OCI-LY1 (cell line): ENCODE data around the gene HOXA5.

ENCODE experiments used
- H2AFZ ChIP-seq: fragments of 200-600 bp; sonication (generic), shearing (Covaris generic); 2 replicates; pipeline ENCODE4 v1.6.0; 2014; ENCODE audit warnings: antibody characterized with exemption, mild to moderate bottlenecking, low read length
- H3F3A ChIP-seq: fragments of 200-600 bp; sonication (generic), shearing (Covaris generic); 2 replicates; pipeline ENCODE4 v1.6.0; 2014; ENCODE audit warnings: mild to moderate bottlenecking, antibody characterized with exemption, low read length, moderate library complexity; ENCODE audit not compliant: insufficient read depth
- H3K27ac ChIP-seq: fragments of 200-600 bp; sonication (generic); 2 replicates; pipeline ENCODE4 v1.5.1; 2014; ENCODE audit warnings: low read length, mixed run types, mild to moderate bottlenecking, low read depth; ENCODE audit not compliant: poor library complexity, severe bottlenecking
- H3K27me3 ChIP-seq: fragments of 200-600 bp; sonication (generic); 2 replicates; pipeline ENCODE4 v1.6.0; 2014; ENCODE audit warnings: antibody characterized with exemption, mild to moderate bottlenecking, low read length, moderate library complexity; ENCODE audit not compliant: insufficient read depth
- H3K36me3 ChIP-seq: fragments of 200-600 bp; sonication (generic); 2 replicates; pipeline ENCODE4 v1.6.1; 2014; ENCODE audit warnings: mild to moderate bottlenecking, antibody characterized with exemption, low read length, moderate library complexity, mixed read lengths; ENCODE audit not compliant: insufficient read depth
- H3K4me1 ChIP-seq: fragments of 200-600 bp; sonication (generic); 2 replicates; pipeline ENCODE4 v1.5.1; 2014; ENCODE audit warnings: mild to moderate bottlenecking, low read length, moderate library complexity; ENCODE audit not compliant: insufficient read depth, severe bottlenecking
- H3K4me2 ChIP-seq: fragments of 200-600 bp; sonication (generic), shearing (Covaris generic); 2 replicates; pipeline ENCODE4 v1.6.1; 2014; ENCODE audit warnings: low read length
- H3K4me3 ChIP-seq: fragments of 200-600 bp; sonication (generic); 2 replicates; pipeline ENCODE4 v1.5.1; 2014; ENCODE audit warnings: low read length, low read depth, mild to moderate bottlenecking, mixed read lengths; ENCODE audit not compliant: poor library complexity, severe bottlenecking
- H3K79me2 ChIP-seq: fragments of 200-600 bp; shearing (Covaris generic); 2 replicates; pipeline ENCODE4 v1.6.1; 2016; ENCODE audit warnings: mixed run types, low read length, mixed read lengths; ENCODE audit not compliant: insufficient read depth
- H3K9ac ChIP-seq: fragments of 200-600 bp; sonication (generic), shearing (Covaris generic); 2 replicates; pipeline ENCODE4 v1.6.1; 2014; ENCODE audit warnings: mild to moderate bottlenecking, low read length, mixed read lengths
- H3K9me2 ChIP-seq: fragments of 200-600 bp; sonication (generic), shearing (Covaris generic); 2 replicates; pipeline ENCODE4 v1.6.1; 2014; ENCODE audit warnings: low read depth, mild to moderate bottlenecking, low read length, mixed read lengths
- H3K9me3 ChIP-seq: fragments of 200-600 bp; shearing (Covaris generic); 2 replicates; pipeline ENCODE4 v1.6.1; 2014; ENCODE audit warnings: low read length, mixed read lengths
- H4K20me1 ChIP-seq: fragments of 200-600 bp; sonication (generic), shearing (Covaris generic); 2 replicates; pipeline ENCODE4 v1.6.0; 2016; ENCODE audit warnings: mild to moderate bottlenecking, low read length; ENCODE audit not compliant: insufficient read depth
- EZH2 ChIP-seq: fragments of 200-600 bp; sonication (generic), shearing (Covaris generic); IDR thresholded peaks from 2 replicates; pipeline ENCODE4 v1.8.0; 2017; ENCODE audit warnings: borderline replicate concordance, mixed run types, mild to moderate bottlenecking, antibody characterized with exemption, low read length, moderate library complexity, mixed read lengths
- TF ChIP-seq, protein P1 (sequence below): fragments of 200-600 bp; sonication (generic), shearing (Covaris generic); IDR thresholded peaks from 2 replicates; pipeline ENCODE4 v1.5.1; 2017; ENCODE audit warnings: mild to moderate bottlenecking, antibody characterized with exemption, low read length, moderate library complexity, mixed read lengths

Gene HOXA5

DNA sequence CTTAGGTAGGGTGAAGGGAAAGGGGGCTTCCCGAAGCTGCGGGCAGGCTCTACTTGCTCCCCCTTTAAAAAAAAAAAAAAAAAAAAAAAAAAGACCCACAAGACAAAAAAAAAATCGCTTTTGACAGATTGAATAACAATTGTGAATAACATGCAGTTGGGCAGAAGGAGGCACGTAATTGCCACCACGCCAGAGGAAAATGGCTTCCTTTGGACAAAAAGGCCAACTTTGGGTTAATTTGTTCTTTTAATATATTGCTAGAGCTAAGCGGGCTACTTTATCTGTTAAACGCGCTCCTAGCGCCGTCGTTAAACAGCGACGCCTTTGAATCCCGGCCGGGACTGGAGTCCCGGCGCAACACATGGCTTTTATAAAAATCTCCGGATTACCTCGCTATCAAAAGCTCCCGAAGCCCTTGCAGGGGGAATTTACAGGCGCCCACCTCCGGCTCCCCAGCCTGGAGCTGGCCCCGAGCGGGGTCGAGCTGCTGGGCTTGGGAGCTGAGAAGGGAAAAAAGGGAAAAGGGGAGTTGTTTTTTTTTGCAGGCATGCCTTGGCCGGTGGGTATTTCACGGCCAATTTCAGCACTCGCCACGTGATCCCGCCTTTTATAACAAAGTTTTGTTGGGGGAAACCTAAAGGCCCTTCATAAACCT lies 40.3 kb upstream of the HOXA5 start:
- Histone ChIP-seq H3K4me2 (peak overlapping the region; percentile 57), H3K4me3 (peak overlapping the region; percentile 54), H3K9me2 (no peaks in the 10 kb centered on the region), H3K9ac (peak overlapping the region; percentile 5; the same call in 1 of the 2 replicates), H3K27me3 (peaks cover 22% of the 10 kb centered on the region), H3K9me3 (no peaks in the 10 kb centered on the region), H3F3A (no peaks in the 10 kb centered on the region), H2AFZ (no peak overlapping the region), H3K4me1 (peaks cover 16% of the 10 kb centered on the region), H3K36me3 (no peaks in the 10 kb centered on the region), H3K79me2 (no peaks in the 10 kb centered on the region), H3K27ac (no peak overlapping the region), H4K20me1 (no peaks in the 10 kb centered on the region)
- TF ChIP-seq, protein P1, sequence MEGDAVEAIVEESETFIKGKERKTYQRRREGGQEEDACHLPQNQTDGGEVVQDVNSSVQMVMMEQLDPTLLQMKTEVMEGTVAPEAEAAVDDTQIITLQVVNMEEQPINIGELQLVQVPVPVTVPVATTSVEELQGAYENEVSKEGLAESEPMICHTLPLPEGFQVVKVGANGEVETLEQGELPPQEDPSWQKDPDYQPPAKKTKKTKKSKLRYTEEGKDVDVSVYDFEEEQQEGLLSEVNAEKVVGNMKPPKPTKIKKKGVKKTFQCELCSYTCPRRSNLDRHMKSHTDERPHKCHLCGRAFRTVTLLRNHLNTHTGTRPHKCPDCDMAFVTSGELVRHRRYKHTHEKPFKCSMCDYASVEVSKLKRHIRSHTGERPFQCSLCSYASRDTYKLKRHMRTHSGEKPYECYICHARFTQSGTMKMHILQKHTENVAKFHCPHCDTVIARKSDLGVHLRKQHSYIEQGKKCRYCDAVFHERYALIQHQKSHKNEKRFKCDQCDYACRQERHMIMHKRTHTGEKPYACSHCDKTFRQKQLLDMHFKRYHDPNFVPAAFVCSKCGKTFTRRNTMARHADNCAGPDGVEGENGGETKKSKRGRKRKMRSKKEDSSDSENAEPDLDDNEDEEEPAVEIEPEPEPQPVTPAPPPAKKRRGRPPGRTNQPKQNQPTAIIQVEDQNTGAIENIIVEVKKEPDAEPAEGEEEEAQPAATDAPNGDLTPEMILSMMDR = no peak
- TF ChIP-seq EZH2 = no peak

DNA sequence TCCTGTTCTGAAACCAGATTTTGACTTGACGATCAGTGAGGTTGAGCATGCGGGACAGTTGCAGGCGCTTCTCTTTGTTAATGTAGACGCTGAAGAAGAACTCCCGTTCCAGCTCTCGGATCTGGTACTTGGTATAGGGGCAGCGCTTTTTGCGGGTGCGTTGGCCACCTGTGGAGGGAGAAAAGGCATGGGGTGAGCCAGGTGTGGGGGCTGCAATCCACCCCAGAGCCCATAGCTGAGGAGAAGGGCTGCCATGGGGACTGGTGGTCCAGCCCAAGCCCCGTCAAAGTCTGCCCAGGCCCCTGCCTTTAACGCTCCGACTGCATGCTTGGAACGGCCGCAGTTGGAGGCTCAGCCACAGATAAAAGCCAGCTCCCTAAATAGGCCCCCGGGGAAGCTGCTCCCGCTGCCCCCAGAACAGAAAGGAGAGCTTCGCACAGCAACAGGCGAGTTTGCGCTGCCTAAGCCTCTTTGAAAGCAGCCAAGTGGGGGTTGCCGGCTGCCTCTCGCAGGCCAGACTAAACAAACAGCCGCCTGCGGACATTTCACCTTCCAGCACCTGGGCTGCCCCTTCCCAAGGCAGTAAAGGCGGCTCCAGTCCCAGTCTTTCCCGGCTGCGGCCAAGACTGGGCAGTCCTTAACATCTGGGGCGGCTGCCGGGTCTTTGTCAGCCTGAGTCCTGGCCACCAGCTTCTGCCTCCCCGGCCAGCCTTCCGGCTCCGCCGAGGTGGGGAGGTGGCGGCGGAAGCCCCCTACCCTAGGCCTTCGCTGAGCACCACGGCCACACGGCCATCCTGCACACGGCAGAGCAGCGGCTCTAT lies 39.6 kb upstream of the HOXA5 start:
- Histone ChIP-seq H3K9me2 (no peaks in the 10 kb centered on the region), H3K27me3 (peaks cover 18% of the 10 kb centered on the region), H3K4me2 (peak overlapping the region; percentile 57; the same call in 1 of the 2 replicates), H3K9ac (no peak overlapping the region), H3F3A (no peaks in the 10 kb centered on the region), H3K36me3 (no peaks in the 10 kb centered on the region), H3K27ac (no peak overlapping the region), H2AFZ (no peak overlapping the region), H3K9me3 (no peaks in the 10 kb centered on the region), H3K4me1 (peaks cover 16% of the 10 kb centered on the region), H4K20me1 (no peaks in the 10 kb centered on the region), H3K4me3 (peak overlapping the region; percentile 54), H3K79me2 (no peaks in the 10 kb centered on the region)
- TF ChIP-seq EZH2 = no peak
- TF ChIP-seq, protein P1 = no peak

DNA sequence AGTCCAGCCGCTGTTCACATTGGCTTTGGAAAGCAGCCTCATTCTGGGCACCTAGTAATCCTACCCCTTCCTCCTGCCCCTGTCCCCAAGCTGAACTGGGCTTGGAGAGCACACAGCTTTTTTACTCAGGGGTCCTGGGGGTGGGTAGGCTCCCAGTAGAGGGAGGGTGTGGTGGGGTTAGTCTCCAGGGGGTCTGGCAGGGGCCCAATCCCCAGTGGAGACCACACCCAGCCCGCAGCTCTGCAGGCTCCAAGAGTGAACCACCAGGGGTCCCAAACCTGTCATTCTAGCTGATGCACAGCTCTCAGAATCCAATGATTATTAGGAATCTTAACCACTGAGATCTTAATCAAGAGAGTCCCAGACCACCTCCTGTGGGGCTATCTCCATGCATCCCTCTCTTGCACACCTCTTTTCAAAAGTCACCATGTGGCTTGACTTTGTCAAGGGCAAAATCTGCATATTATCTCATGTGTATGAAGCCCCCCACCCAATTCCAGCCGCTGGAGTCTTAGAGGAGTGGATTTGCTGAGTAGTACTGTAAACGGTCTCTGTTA lies 38.9 kb upstream of the HOXA5 start:
- Histone ChIP-seq H4K20me1 (no peaks in the 10 kb centered on the region), H3F3A (no peaks in the 10 kb centered on the region), H3K9ac (no peak overlapping the region), H3K4me1 (peaks cover 16% of the 10 kb centered on the region), H2AFZ (no peak overlapping the region), H3K9me2 (no peaks in the 10 kb centered on the region), H3K79me2 (no peaks in the 10 kb centered on the region), H3K27ac (no peak overlapping the region), H3K4me2 (no peak overlapping the region), H3K9me3 (no peaks in the 10 kb centered on the region), H3K36me3 (no peaks in the 10 kb centered on the region), H3K4me3 (no peak overlapping the region), H3K27me3 (peaks cover 18% of the 10 kb centered on the region)
- TF ChIP-seq EZH2 = no peak
- TF ChIP-seq, protein P1 = no peak
